GM21619 (cell line): Measurements from ENCODE around the gene HDAC7.

Experiments used
- ATAC-seq: cut with Tn5 transposase; IDR thresholded peaks from one replicate; pipeline ENCODE4 v1.9.1; 2021; ENCODE audit not compliant: unreplicated experiment

Gene HDAC7

DNA sequence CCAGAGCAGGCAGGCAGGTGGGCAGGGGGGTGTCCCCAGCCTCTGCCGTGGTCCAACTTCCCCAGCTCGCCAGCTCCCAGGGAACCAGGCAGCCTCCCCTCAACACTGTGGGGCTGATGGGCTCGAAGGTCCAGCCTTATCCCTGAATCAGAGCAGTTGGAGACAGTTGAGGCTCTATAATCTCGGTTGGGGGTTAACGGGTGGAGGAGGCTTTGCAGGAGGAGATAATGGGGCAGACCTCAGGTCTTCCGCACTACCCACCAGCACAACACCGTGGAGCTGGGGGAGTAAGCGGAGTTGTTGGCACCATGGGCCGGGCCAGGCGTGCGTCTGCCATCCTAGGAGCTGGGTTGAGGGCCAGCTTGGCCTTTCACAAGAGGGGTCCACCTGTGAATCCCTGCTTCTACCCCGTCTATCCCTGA, 13.9 kb upstream of the HDAC7 start:
- ATAC-seq = no peak

DNA sequence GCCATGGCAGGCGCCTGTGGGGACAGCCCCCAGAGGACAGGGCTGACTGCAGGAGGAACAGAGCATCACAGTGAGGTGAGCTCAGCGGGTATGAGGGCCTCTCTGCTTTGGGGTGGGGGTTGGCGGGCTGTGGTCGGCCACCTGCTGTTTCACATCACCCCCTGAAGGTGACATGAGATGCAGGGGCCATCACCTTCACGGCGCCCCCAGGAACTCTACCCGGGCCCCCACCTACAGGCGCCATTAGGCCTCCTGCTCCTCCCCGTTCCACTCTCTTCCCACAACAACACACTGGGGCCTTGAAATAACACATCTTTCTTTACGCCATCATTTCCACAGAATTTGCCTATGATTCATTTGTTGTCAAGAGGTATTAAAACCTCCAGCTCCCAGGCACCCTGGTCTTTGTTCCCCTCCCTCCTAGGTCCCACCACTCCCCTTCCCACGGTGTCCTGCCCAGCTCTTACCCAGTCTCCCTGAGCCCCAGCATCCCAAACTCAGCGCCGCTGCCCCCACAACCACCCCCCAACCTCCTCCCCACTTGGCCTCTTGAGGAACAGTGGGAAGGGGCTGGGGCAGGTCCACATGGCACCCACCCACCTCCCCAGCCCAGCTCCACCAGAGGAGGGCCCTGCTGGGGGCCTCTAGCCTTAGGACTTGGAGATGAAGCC, 12.7 kb upstream of the HDAC7 start:
- ATAC-seq = no peak

DNA sequence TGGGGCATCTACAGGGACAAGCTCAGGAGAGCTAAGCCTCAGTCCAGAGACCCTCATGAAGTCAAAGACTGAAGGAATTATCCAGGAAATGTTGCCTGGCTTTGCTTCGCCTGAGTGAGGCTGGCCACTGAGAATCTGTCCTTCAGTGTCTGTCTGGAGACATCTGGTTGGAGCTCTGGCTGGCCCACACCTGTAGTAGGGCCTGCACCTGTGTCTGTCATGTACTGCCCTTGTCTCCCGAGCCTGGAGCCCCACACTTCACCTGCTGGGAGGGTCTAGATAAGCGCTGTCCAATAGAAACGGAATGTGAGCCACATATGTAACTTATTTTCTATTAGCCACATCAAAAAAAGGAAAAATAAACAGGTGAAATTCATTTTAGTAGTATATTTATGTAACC, 9.9 kb upstream of the HDAC7 start:
- no peak for ATAC-seq

DNA sequence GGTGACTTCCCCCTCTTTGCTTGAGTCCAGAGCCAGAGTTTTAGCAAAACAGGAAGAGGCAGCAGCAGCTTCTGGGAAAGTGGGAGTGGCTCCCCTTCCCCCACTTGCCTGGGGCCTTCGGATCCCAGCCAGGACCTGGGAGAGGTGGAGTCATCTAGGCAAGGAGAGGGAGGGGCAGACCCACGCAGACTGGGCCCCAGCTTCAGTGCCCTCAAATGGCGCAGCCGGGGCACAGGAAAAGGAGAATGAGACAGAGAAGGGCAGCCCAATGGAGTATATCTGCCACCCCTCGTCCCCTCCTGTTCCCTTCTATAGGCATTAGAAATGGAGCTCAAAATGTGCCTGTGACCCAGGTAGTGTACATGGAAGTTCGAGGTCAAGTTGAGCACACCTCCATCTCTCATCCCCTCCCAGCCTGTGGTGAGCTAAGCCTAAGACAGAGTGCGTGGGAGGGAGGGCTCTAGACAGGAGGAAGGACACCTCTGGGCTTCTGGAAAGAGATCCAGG, 9.3 kb upstream of the HDAC7 start:
- no peak for ATAC-seq

DNA sequence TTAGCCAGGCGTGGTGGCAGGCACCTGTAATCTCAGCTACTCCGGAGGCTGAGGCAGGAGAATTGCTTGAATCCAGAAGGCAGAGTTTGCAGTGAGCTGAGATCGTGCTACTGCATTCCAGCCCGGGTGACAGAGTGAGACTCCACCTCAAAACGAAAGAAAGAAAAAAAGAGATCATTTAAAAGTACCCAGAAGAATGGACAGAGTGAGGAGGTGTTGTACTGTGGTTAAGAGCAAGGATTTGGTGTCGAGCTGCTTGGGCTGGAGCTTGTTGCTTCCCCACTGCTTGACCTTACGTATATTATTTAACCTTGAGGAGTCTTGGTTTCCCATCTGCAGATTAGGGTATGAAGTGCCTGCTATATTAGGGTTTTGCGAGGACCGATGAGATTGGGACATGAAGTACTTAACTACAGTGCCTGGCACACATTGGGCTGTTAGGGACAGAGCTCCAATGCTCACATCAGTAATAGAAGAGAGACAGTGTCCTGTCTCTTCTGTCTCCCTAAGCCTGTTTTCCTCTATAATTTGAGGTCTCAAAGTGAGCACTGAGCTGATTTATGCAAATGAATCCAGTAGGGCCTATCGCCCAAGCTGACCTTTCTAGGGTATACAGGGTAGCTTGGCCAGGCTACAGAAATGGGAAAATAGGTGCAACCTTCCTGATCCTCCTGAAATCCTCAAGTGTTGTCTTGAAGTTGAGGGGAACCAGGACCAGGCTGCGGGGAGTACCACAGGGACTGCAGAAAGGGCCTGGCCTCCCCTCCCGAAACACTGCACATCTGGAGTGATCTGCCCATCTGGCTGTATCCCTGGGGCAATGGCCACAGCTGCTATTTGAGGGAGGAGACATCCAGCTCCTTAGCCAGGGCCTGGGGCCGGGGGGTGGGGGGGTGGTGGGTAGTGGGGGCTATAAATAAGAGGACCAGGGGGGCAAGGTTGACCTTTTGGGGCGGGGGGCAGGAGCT, 8.6 kb upstream of the HDAC7 start:
- ATAC-seq = no peak

DNA sequence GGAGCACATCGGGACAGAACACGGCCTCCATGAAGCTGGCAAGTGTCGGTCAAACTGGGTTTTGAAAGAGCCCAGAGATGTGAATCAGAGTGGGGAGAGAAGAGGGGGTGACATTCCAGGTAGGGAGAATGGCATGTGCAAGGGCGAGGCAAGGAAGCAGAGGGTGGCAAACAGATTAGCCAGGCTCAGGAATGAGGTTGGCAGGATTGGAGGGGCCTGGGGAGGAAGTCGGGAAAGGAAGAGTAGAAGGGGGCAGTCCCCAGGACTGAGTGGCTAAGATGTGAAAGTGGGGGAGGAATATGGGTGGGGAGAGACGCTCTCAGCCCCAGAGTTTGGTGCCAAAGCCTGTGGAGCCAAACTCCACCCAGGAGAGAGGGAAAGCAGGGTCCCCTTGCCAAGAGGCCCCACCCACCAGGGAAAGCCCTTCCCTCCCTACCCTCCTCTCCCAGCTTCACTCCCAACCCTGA, 5.5 kb upstream of the HDAC7 start:
- no peak for ATAC-seq

DNA sequence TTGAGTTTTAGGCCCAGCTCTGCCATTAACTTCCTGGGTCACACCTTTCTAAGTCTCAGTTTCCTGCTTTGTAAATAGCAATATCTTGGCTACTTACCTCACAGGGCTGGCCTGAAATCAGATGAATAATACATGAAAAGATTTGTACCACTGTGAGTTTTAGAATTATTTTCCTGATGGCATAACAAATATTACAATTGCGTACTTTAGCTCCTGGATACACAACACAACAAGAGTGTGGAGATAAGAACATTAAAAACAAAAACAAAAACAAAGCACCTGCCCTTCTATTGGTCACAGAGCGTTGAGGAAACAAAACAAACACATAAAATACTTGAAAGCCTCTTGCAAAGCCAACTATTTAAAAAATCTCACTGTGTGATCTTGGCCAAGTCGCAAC, 4.9 kb upstream of the HDAC7 start:
- ATAC-seq = no peak

DNA sequence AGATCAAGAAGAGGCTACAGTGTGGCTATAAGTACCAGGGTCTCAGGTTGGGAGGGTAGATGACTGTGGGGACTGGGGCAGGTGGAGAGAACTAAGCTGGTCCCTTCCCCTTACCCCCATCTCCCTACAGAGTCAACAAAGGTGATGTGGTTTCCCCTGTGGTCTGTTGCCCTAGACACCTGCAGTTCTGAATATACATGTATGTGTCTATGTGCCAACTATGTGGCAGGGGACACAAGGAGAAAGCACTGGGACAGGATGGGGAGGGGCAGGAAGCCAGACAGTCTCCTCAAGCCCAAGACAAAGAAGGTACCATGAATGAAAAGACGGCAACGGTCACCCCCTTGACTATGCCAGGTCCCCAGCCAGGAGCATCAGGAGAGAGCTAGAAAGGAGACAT, 4.5 kb upstream of the HDAC7 start:
- no peak for ATAC-seq

DNA sequence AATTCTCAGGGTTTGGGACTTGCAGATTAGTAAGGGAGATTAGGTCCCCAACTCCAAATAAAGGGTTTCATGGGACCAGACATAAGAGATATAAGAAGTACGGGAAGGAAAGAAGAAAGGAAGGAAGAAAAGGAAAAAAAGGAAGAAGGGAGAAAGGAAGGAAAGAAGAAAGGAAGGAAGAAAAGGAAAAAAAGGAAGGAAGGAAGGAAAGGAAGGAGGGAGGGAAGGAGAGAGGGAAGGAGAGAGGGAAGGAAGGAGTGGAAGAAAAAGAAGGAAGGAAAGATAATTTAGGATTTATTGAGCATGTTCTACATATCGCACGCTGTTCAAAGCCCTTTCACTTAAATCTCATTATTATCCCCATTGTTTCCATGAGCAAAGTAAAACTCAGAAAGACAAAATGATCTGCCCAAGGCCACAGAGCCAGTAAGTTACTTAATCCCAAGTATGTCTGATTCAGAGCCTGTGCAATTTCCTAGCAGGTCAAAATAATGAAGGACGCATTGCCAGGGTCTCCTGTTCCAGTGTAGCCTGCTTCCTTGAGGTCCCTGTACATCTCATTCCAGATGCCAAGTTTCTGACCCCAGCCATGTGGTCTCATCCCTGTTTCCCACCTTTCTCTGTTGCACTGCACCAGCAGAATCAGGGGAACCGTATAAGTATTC, 3.9 kb upstream of the HDAC7 start:
- ATAC-seq = no peak

DNA sequence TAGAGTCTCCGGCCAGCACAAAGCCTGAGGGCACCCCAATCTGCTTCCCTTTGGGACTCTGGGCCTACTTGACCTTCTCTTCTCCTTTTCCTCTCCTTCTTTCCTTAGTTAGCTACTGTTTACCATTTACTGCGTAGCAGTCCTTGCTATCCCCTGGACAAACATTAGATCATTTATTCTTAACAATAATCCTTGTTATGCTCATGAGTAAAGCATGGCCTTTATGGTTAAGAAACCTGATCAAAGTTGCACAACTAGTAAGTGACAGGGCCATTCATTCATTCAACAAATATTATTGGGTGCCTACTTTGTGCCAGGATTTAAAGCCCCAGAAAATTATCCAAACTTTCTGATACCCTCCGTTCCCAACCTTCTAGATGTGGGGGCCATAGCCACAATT, 3.2 kb upstream of the HDAC7 start:
- no peak for ATAC-seq

DNA sequence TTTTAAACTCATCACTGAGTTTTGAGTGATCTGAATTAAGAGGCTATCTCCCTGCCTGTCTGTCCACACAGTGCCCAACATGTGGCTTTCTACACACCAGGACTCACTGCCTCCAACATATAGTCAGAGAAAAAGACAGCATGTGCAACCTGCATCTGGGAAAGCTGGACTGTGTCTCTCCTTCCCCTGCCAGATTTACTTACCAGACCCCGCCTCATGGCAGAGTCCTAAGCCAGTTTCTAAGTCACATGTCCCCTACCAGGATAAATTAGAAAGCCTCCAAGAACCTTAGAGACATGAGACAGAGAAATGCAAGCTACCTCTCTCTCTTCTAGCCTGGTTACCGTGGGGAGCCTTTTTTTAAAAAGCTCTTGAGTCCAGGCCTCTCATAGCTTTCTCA, 2.7 kb upstream of the HDAC7 start:
- no peak for ATAC-seq

DNA sequence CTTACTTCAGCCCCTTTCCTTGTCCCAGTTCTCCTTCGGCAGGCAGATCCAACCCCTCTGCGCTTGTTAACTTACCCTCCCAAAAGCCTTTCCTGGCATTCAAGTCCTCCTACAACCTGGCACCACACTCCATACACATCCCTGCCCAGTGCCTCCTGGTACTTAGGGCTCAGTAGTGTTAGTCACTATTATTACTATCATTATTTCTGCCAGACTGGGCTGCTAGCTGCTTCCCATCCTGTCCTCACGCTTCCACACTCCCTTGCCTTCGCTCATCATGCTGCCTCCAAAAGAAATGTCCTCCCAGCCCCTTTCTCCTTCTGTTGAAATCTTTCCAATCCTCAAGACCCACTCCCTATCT, 1.6 kb upstream of the HDAC7 start:
- no peak for ATAC-seq

DNA sequence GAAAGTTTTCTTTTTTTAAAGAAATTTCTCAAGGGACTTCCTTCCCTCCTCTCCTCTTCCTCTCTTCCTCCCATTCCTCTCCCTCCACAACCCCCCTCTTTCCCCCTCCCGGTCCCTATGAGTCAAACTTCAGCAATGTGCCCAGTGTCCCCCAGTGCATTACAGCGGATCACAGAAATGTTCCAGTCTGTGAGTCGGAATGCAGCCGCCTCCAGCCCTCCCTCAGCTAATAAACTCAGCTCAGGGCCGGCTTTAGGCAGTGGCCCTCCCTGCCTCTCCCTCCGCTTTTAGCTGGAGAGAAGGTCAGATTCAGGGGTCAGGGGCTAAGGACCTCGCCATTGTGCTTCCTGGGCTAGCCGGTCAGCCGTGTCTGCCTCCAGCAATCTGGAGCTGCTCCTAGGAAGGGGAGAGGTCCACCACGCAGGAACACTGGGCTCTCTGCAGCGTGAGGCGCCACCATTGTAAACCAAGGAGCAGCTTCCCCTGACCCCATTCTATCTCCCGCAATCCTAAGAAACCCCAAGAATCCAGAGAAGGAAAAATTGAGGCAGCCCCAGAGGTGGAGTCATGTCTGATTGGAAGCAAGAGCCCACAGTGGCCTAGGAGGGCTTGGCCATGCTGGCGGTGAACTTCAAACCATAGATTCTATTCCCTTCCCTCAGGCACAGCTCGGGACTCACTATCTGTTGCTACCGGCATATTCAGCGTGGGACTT, 1.1 kb upstream of the HDAC7 start:
- no peak for ATAC-seq

DNA sequence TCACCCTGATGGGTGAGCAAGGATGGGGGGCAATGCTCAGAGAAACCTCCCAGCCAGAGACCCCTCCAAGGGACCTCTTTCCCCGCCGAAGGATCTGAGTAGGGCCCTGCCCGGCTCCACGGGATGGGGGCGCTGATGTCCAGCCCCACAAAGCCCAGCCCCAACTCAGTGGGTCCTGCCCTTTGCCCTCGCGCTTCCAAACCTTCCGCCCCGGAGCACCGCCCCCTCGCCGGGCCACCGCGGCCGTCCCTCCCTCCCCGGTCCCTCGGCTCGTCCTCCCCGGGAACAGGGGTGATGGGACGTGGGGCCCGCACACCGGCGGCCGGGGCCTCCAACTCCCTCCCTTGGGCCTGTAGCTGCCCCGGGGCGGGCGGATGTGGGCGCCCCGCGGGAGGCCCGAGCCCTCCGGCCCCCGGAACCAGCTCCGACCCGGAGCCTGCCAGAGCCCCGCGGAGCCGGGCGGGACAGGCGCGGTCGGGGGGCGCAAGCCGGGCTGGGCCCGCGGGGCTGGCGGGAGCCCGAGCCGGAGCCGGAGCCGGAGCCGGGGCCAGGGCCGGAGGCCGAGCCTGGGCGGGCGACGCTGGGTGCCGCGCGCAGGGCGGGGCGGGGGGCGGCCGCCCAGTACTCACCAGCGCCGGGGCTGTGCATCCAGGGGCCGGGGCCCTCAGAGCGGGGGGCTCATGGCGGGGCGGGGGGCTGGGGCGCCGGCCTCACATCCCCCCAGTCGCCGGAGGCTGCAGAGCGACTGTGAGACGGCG, 386 bp downstream of the HDAC7 start:
- ATAC-seq = no peak

DNA sequence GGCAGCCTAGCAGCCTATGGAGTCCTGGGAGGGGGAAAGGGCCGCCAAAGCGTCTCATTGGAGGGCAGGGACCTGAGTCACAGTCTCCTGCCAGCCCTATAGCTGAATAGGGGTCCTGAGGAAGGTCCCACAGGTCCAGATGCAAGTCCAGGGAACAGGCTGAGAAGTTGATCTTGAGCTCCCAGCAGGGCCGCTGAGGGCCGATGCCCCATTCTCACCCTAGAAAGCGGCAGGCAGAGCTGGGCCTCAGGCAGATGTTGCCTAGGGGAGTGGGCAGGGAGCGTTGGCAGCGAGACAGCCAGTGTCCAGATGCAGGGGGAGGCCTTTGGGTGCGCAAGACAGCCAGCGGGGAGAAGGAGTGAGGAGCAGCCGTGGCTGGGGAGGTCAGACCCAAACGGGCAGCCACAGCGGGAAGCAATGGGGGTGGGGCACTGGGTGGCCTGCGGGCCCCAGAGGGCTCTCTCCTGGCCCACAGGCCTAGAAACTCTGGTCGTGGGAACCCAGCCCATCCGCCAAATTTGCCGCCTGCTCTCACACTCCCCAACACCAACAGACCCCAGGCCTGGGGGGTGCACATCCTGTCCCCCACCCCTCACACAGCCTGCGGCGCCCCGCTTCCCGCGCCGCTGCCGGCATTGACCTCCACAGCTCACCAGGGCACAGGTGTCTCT, 1.1 kb downstream of the HDAC7 start:
- no peak for ATAC-seq

DNA sequence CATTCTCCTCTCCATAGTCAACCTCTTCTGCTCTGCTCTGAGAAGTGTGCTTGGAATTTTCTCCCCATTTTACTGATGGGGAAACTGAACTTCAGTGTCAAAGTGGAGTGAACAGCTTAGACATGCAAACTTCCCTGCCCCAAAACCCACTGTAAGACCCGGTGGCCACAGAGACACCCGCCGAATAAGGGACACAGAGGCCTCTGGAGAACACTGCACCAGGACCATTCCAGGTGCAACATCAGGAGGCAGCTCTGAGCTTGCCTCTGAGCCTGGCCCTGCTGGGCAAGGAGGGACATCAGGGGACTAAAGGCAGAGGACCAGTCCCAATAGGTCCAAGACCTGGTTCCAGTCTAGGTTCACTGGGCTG, 1.7 kb downstream of the HDAC7 start:
- no peak for ATAC-seq

DNA sequence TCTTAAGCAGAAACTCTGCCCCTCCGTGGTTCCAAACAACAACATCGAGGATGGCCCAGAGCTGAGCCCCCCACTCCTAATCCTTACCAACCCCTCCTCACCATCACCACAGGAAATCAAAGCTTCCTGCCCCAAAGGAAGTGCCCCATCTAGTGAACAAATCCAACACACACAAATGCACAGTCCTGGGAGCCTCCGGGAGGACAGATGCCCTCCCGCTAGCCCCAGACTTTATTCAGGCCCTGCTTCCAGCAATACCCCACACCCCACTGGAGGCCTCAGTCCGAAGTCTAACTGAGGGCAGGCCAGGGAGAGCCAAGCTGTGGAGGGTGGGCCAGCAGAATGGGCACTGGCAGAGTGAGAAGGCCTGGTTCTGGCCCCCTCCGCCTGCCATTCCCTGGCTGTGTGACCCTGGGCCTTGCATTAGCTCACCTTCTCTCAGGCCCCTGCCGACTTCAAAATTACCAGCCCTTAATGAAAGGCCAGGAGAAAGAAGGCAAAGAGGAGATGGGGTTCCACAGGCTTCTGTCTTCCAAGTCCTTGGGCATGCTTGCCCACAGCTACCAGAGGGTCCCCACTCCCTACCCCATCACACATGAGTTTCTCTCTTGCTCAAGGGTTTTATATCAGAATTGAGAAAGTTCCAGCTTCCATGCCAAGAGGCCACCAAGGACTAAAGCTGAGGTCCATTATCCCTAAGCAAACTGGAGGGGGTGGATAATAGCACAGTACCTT, 2.3 kb downstream of the HDAC7 start:
- no peak for ATAC-seq

DNA sequence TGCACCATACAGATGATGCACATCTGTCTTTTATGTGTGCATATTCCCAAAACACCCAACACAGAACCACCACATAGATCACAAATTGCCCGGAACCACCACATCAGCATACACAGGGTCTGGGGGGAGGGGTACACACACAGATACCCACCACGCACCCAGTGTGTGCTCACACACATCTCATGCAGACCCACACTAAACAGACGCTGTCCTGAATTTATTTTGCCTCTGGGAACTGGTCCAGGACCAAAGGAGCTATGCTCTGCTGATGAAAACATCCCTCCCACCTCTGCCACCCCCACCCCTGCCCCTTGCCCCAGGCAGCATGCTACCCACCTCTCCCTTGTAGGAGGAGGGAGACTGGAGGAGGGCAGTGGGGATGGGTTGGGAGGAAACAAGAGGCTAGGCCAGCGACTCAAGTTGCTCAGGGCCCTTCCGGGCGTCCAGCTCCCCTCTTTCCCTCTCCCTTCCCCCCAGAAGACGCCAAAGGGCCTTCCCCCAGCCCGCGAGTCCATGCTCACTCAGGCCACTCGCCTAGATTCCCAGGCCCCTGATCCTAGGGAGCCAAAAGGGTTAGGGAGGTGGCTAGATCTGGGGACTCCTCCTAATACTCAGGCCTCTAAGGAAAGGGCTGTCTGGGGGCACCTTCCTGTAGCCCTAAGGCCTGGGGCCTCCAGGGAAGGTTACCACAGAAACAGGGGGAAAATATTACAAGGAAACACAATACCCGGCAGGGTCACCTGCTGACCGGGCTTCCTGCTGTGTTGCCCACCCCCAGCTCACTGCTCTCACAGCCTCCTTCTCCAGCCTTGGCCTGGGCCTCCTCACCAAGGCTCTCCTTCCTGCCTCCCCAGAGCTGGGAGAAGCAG, 3.1 kb downstream of the HDAC7 start:
- no peak for ATAC-seq
